ENCODE measurements around the gene SERPINA5. TPM values are rescaled to one million over a fixed set of nuclear protein-coding genes. Genes with fewer than 3 reads are reported as not detected.

SERPINA5 gene
- total and polyA plus RNA-seq, 2 donors (not counting 1 experiment from before 2014, with no cell fraction given): not detected

GRCh38 chr14:94615254-94615653 lies 34.0 kb downstream of the SERPINA5 start:
- no peak for DNase-seq
- H3K9me3 ChIP-seq (ENCODE audit: control extremely low read depth in 1 of 3, control insufficient read depth in 2 of 3, insufficient read depth in 1 of 3, low read length in 2 of 3): peaks cover 0 to 31% (median 17%) of the 10 kb centered on the region in 3 donors
- peaks cover 5% of the 10 kb centered on the region for H3K9me3 Mint-ChIP-seq (ENCODE audit: insufficient read depth)
- H3K9ac ChIP-seq (ENCODE audit: low read length): no peak overlapping the region
- H3K79me2 ChIP-seq (ENCODE audit: control insufficient read depth, insufficient read depth, low read length): no peaks in the 10 kb centered on the region
- no peaks in the 10 kb centered on the region for H3K27me3 Mint-ChIP-seq
- no peaks in the 10 kb centered on the region for H3K27me3 ChIP-seq (replicated peaks in 1 of 4; ENCODE audit: control extremely low read depth in 1 of 4, control insufficient read depth in 3 of 4, insufficient read depth in 4 of 4, low read length in 3 of 4)
- H3K4me3 ChIP-seq (ENCODE audit: control extremely low read depth in 1 of 5, extremely low read depth in 1 of 5, insufficient read depth in 1 of 5, low read depth in 2 of 5, low read length in 4 of 5): no peak overlapping the region
- H3K27ac ChIP-seq (ENCODE audit: low read length in 2 of 2): no peak overlapping the region
- no peak overlapping the region for H3K27ac Mint-ChIP-seq
- no peak for ATAC-seq (ENCODE audit: low read depth)
- H3K4me1 Mint-ChIP-seq: no peaks in the 10 kb centered on the region
- intact Hi-C loops (cut with micrococcal nuclease): no loop called here
- no peaks in the 10 kb centered on the region for H3K4me1 ChIP-seq (ENCODE audit: control insufficient read depth in 2 of 2, insufficient read depth in 2 of 2, low read length in 2 of 2)
- POLR2A ChIA-PET: no interaction called here
- no peak overlapping the region for H3K4me2 ChIP-seq (replicated peaks; ENCODE audit: low read depth, low read length, poor library complexity, severe bottlenecking)
- WGBS (ENCODE audit: insufficient coverage): 100% methylated on average over 1 of the region's 3 CpGs
- no peak overlapping the region for H3K4me3 Mint-ChIP-seq
- no peaks in the 10 kb centered on the region for H3K36me3 ChIP-seq (replicated peaks in 1 of 2; ENCODE audit: control extremely low read depth in 1 of 2, control insufficient read depth in 1 of 2, extremely low read depth in 1 of 2, insufficient read depth in 2 of 2, low read length in 1 of 2)
- no peaks in the 10 kb centered on the region for H4K20me1 ChIP-seq (ENCODE audit: control insufficient read depth, insufficient read depth, low read length, poor library complexity, severe bottlenecking)
- CTCF ChIA-PET: no interaction called here
- no peak overlapping the region for H2AFZ ChIP-seq (ENCODE audit: insufficient read depth, low read depth, low read length, poor library complexity, severe bottlenecking)
- TF ChIP-seq CTCF (IDR thresholded peaks at IDR 0.05): no peak
- TF ChIP-seq EZH2 (IDR thresholded peaks at IDR 0.05; ENCODE audit: borderline replicate concordance, insufficient read depth, low read depth, low read length, poor library complexity, severe bottlenecking): no peak

- 89% methylated on average over 8 of the region's 8 CpGs for WGBS (ENCODE audit: insufficient coverage)
- H3K9me3 ChIP-seq (ENCODE audit: control extremely low read depth in 1 of 3, control insufficient read depth in 2 of 3, insufficient read depth in 1 of 3, low read length in 2 of 3): peaks cover 0 to 35% (median 17%) of the 10 kb centered on the region in 3 donors
- ATAC-seq (ENCODE audit: low read depth) (no peak), DNase-seq (no peak)
- POLR2A ChIA-PET: no interaction called here
- no peak overlapping the region for H3K27ac ChIP-seq (ENCODE audit: low read length in 2 of 2)
- H3K4me3 ChIP-seq (ENCODE audit: control extremely low read depth in 1 of 5, extremely low read depth in 1 of 5, insufficient read depth in 1 of 5, low read depth in 2 of 5, low read length in 4 of 5): no peak overlapping the region
- no peaks in the 10 kb centered on the region for H3K4me1 ChIP-seq (ENCODE audit: control insufficient read depth in 2 of 2, insufficient read depth in 2 of 2, low read length in 2 of 2)
- intact Hi-C loops (cut with micrococcal nuclease): no loop called here
- peaks cover 4% of the 10 kb centered on the region for H3K27me3 Mint-ChIP-seq
- no peaks in the 10 kb centered on the region for H3K4me1 Mint-ChIP-seq
- H4K20me1 ChIP-seq (ENCODE audit: control insufficient read depth, insufficient read depth, low read length, poor library complexity, severe bottlenecking): no peaks in the 10 kb centered on the region
- no peaks in the 10 kb centered on the region for H3K27me3 ChIP-seq (replicated peaks in 1 of 4; ENCODE audit: control extremely low read depth in 1 of 4, control insufficient read depth in 3 of 4, insufficient read depth in 4 of 4, low read length in 3 of 4)
- TF ChIP-seq CTCF (IDR thresholded peaks at IDR 0.05) (no peak), EZH2 (IDR thresholded peaks at IDR 0.05; ENCODE audit: borderline replicate concordance, insufficient read depth, low read depth, low read length, poor library complexity, severe bottlenecking) (no peak)
- no peaks in the 10 kb centered on the region for H3K79me2 ChIP-seq (ENCODE audit: control insufficient read depth, insufficient read depth, low read length)
- no peak overlapping the region for H3K4me3 Mint-ChIP-seq
- CTCF ChIA-PET: no interaction called here
- no peak overlapping the region for H3K4me2 ChIP-seq (replicated peaks; ENCODE audit: low read depth, low read length, poor library complexity, severe bottlenecking)
- H3K9me3 Mint-ChIP-seq (ENCODE audit: insufficient read depth): peaks cover 5% of the 10 kb centered on the region
- H3K9ac ChIP-seq (ENCODE audit: low read length): no peak overlapping the region
- no peaks in the 10 kb centered on the region for H3K36me3 ChIP-seq (replicated peaks in 1 of 2; ENCODE audit: control extremely low read depth in 1 of 2, control insufficient read depth in 1 of 2, extremely low read depth in 1 of 2, insufficient read depth in 2 of 2, low read length in 1 of 2)
- no peak overlapping the region for H3K27ac Mint-ChIP-seq
- H2AFZ ChIP-seq (ENCODE audit: insufficient read depth, low read depth, low read length, poor library complexity, severe bottlenecking): no peak overlapping the region
Observed at GRCh38 chr14:94615823-94616570, 34.8 kb downstream of the SERPINA5 start.
